GM12874 (cell line): ENCODE data around the gene SOS1.

Experiments used
- TF ChIP-seq, protein P1 (sequence below): IDR thresholded peaks from 2 replicates; pipeline ENCODE4 v1.5.1; 2011; ENCODE audit warnings: low read depth, mild to moderate bottlenecking, control low read depth, low read length, moderate library complexity; ENCODE audit not compliant: insufficient read depth

SOS1 gene

DNA sequence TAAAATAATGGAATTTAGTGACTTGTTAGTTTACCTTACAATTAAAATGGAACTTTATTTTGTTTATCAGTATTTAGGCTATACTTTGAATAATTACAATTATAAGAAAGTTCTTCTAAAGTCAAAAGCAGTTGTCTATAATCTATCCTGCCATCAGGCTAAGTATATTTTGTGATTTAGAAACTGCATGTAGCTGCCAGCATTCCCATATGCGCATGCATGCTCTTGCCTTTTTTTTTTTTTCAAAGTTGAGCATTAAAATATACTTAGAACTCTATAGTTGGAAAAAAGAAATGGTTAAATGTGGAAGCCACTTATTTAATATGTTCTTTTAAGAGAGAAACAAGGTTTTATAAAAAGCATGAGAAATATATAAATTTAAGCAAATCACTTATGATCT is 132.1 kb downstream of the SOS1 start:
- TF ChIP-seq, protein P1, sequence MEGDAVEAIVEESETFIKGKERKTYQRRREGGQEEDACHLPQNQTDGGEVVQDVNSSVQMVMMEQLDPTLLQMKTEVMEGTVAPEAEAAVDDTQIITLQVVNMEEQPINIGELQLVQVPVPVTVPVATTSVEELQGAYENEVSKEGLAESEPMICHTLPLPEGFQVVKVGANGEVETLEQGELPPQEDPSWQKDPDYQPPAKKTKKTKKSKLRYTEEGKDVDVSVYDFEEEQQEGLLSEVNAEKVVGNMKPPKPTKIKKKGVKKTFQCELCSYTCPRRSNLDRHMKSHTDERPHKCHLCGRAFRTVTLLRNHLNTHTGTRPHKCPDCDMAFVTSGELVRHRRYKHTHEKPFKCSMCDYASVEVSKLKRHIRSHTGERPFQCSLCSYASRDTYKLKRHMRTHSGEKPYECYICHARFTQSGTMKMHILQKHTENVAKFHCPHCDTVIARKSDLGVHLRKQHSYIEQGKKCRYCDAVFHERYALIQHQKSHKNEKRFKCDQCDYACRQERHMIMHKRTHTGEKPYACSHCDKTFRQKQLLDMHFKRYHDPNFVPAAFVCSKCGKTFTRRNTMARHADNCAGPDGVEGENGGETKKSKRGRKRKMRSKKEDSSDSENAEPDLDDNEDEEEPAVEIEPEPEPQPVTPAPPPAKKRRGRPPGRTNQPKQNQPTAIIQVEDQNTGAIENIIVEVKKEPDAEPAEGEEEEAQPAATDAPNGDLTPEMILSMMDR: no peak

DNA sequence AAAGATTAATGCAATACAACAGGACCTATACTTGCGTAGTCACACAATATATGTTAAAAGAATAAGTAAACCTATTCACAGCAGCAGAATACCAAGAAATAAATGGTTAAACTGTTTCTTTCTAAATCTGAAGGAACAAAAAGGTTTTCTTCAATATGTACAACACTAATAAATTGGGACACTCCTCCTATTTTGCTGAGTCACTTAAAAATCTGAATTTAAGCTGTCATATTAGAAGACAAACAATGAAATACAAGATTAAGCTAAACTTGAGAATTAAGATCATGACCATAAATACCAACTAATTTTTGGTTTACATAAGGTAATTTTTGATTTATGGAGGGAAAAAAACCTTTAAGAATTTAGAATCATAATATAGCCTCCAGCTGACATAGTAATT is 138.4 kb downstream of the SOS1 start:
- TF ChIP-seq, protein P1: no peak

DNA sequence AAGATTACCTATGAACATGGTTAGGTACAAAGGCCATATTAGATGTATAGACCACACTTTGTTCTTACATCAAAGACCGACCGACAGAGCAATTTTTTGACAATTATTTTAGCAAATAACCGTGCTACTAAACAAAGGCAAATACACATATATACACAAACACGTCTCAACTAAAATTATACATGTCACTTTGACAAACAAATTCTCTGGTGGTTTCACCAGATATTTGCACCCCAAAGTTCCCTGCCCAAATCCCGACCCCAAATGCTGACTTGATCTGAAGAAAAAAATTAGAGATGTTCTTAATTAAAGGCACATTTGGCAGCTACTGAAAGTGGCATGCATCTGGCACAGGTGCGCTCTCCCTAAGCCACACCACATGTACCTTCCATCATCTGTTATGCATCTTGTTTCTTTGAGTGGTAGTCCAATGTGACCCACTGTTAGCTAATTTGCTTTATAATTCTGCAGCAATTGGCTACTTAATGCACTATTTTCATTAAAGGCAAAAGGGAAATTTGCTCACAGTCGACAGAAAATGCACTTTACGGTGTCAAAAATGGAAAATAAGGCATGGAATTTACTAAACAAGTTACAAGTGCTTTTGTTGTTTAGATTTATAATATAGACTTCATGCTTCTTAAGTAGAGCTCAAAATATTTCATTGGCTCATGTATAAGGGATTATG is 139.0 kb downstream of the SOS1 start:
- TF ChIP-seq, protein P1: no peak

DNA sequence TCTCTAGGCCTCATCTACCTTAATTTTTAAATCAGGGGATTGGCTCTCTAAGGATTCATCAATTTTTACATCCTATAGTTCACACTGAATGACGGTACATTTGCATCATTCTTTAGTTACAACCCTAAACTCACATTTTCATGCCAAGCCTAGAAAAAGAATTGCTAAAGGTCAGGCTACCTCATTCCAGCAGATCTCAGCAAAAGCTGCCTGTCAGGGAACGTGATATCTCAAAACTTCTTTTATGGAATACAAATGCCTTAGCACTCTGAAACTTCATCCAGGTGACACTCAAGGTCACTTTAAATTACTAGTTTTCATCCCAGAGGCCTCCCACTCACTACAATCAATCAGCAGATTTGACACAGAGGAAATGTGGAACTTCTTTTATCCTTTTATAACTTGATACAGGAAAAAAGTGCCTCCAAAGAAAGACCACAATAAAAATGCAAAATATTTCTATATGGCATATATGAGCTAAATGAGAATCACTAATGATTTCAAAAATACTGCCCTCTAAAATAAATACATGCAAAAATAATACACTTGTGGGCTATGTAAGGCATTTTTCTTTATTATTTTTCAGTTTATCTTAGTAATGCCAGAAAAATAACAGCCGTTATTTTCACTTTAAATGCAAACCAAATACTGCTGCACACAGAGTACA is 139.7 kb downstream of the SOS1 start:
- TF ChIP-seq, protein P1: no peak

GRCh38 chr2:38978908-38979307 is 141.9 kb downstream of the SOS1 start:
- TF ChIP-seq, protein P1: no peak

DNA sequence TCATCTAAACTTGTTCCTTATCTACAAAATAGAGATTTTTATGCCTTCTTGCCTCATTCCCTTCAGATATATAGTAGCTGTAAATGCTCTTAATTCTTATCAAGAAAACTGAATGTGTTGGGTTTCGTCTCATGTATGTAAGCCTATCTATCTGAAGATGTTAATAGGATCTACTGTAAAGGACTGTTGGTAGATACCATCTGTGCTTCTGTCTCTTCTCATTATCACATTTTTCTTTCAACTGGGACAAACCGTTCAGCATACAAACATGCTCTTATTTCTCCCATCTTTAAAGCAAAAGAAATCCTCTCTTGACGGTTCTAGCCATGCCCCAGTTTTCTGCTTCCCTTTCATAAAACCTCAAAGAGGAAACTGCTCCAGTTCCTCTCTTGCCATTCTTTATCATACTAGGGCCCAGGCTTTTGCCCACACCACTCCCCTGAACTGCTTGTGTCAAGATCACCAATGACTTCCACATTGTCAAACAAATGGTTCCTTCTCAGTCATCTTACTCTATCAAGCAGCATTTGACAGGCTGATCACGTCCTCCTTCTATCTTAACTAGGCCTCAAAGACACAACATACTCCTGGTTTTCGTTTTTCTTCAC is 142.5 kb downstream of the SOS1 start:
- TF ChIP-seq, protein P1: no peak

DNA sequence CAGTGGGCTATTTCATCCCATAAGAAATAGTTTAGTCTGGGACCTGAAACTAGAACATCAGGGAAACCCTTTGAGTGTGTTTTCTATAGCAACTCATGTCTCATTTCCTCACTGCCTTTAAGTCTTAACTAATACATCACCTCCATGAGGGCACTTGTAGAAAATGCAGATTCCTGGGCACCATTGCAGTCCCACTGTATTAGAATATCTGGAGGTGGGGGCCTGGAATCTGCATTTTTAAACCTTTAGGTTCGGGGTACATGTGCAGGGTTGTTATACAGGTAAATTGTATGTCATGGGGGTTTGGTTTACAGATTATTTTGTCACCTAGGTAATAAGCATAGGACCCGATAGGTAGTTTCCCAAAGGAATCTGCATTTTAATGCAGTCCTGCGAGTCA is 143.8 kb downstream of the SOS1 start:
- TF ChIP-seq, protein P1: no peak
